K562 (cell line): ENCODE measurements around the gene MTPN. TPM values are rescaled to one million over a fixed set of nuclear protein-coding genes. Genes with fewer than 3 reads are reported as not detected.

Source experiments
- ATAC-seq: fragments of 200-7000 bp; cut with Tn5 transposase; 3 replicates; pipeline ENCODE4 v1.9.1; 2020; ENCODE audit warnings: moderate library complexity
- BruUV-seq: library from RNA; stranded (reverse); fragments of 400-500 nt; replicated peaks from 2 replicates; lab custom pipeline; 2021; lab: Mats Ljungman, UMichigan
- CTCF ChIA-PET: fragments of 300-600 bp; formaldehyde crosslinking; extraction: SDS; loops from one replicate; lab custom pipeline; 2021; ENCODE audit warnings: low intra/inter-chr PET ratio; lab: Yijun Ruan, JAX
- POLR2A ChIA-PET: fragments of 300-600, 350-650 bp; sonication (Branson Sonifier 250); formaldehyde crosslinking; extraction: SDS; loops from one replicate; lab custom pipeline; 2021; ENCODE audit warnings: antibody characterized with exemption, inconsistent platforms; lab: Yijun Ruan, JAX
- DNase-seq, 4 experiments: peaks; one replicate each; pipeline versions ENCODE4 v3.0.0 to v3.0.0-alpha.2; 2011 to 2018; ENCODE audit warnings: low spot score in 3 of 4, mixed read lengths in 3 of 4; ENCODE audit errors: extremely low read depth in 1 of 4
- FAIRE-seq: peaks from 2 replicates; lab custom pipeline; 2011; peaks lifted over from hg19 to GRCh38; lab: Jason Lieb, UNC
- H2AFZ ChIP-seq: 2 replicates; pipeline ENCODE4 v1.6.0; 2011; ENCODE audit warnings: low read depth, low read length, control low read depth, inconsistent platforms
- H3K27ac ChIP-seq: fragments of 200-600 bp; 3 replicates; pipeline ENCODE4 v1.8.0; 2011; ENCODE audit warnings: low read depth, mild to moderate bottlenecking, control low read depth, inconsistent platforms, low read length, moderate library complexity, mixed read lengths; ENCODE audit errors: extremely low read depth
- H3K27me3 ChIP-seq, 2 experiments: fragments of 300-600 bp in 1 of 2; 2 replicates in 1 of 2; 3 replicates in 1 of 2; pipeline versions ENCODE4 v1.6.0 to v1.8.0; 2011; ENCODE audit warnings: inconsistent platforms in 2 of 2, low read length in 2 of 2, mild to moderate bottlenecking in 1 of 2, mixed read lengths in 1 of 2, moderate library complexity in 1 of 2; ENCODE audit not compliant: control insufficient read depth in 2 of 2, insufficient read depth in 2 of 2
- H3K36me3 ChIP-seq: fragments of 300-600 bp; 3 replicates; pipeline ENCODE4 v1.8.0; 2011; ENCODE audit warnings: mild to moderate bottlenecking, low read length, inconsistent platforms; ENCODE audit not compliant: control insufficient read depth, insufficient read depth
- H3K4me1 ChIP-seq, 2 experiments: fragments of 200-600 bp in 1 of 2; replicated peaks in 1 of 2; 2 replicates in 1 of 2; 3 replicates in 1 of 2; pipeline versions ENCODE4 v1.5.1 to v1.8.0; 2011; ENCODE audit warnings: inconsistent platforms in 2 of 2, low read length in 2 of 2, mild to moderate bottlenecking in 1 of 2, mixed read lengths in 1 of 2, moderate library complexity in 1 of 2; ENCODE audit not compliant: control insufficient read depth in 2 of 2, insufficient read depth in 2 of 2
- H3K4me2 ChIP-seq: 2 replicates; pipeline ENCODE4 v1.6.1; 2011; ENCODE audit warnings: low read length, control low read depth, inconsistent platforms, mixed read lengths; ENCODE audit not compliant: insufficient read depth
- H3K4me3 ChIP-seq: fragments of 200-600 bp; sonication (generic), shearing (Covaris generic); 2 replicates; pipeline ENCODE4 v1.5.1; 2016; ENCODE audit warnings: control low read depth, inconsistent platforms
- H3K79me2 ChIP-seq: fragments of 200-600 bp; 3 replicates; pipeline ENCODE4 v1.8.0; 2011; ENCODE audit warnings: low read length, inconsistent platforms; ENCODE audit not compliant: control insufficient read depth, insufficient read depth
- H3K9ac ChIP-seq, 2 experiments: 2 replicates each; pipeline versions ENCODE4 v1.6.0 to v1.6.1; 2011; ENCODE audit warnings: low read depth in 2 of 2, low read length in 2 of 2, control low read depth in 1 of 2, inconsistent platforms in 1 of 2, mild to moderate bottlenecking in 1 of 2, mixed read lengths in 1 of 2; ENCODE audit not compliant: insufficient read depth in 1 of 2
- H3K9me1 ChIP-seq: one replicate; pipeline ENCODE4 v1.6.0; 2011; ENCODE audit warnings: inconsistent platforms, mild to moderate bottlenecking, low read length, moderate library complexity; ENCODE audit not compliant: control insufficient read depth, insufficient read depth
- H3K9me3 ChIP-seq: replicated peaks from 2 replicates; pipeline ENCODE4 v1.5.1; 2011; ENCODE audit warnings: low read depth, low read length, inconsistent platforms; ENCODE audit not compliant: control insufficient read depth, insufficient read depth
- H4K20me1 ChIP-seq: replicated peaks from 2 replicates; pipeline ENCODE4 v1.6.1; 2011; ENCODE audit warnings: low read length, inconsistent platforms, mixed read lengths; ENCODE audit not compliant: control insufficient read depth, insufficient read depth
- ATF1 ChIP-seq, 2 experiments: fragments of 450-650 bp in 1 of 2; IDR thresholded peaks; 2 replicates each; pipeline ENCODE4 v1.6.1; 2016; ENCODE audit warnings: missing compliant biosample characterization in 1 of 2, missing genetic modification characterization in 1 of 2
- RAD21 ChIP-seq, 2 experiments: fragments of 250-450 bp in 1 of 2; fragments of 450-650 bp in 1 of 2; sonication (Bioruptor Pico) in 1 of 2; formaldehyde crosslinking in 1 of 2; IDR thresholded peaks in 1 of 2; conservative IDR thresholded peaks in 1 of 2; 2 replicates each; pipeline versions ENCODE4 v1.4.0 to v1.8.0; 2020 to 2022; ENCODE audit warnings: mild to moderate bottlenecking in 2 of 2, moderate library complexity in 1 of 2
- SLC30A9 ChIP-seq: fragments of 250-450 bp; sonication (Bioruptor Pico); IDR thresholded peaks from 2 replicates; pipeline ENCODE4 v1.8.0; 2022; ENCODE audit warnings: mild to moderate bottlenecking, moderate library complexity
- WGBS: fragments of 100-300 bp; shearing (Covaris generic); methylation state at CpG from one replicate; pipeline ENCODE4 v1.1.6; 2016; ENCODE audit warnings: low coverage, mixed read lengths; ENCODE audit not compliant: insufficient coverage; ENCODE audit errors: missing lambda C conversion rate; 5-methylcytosine and 5-hydroxymethylcytosine counted together
- in situ Hi-C: fragments of 300-500 bp; cut with MboI; formaldehyde crosslinking; loops from 4 replicates; pipeline ENCODE4 v1.15.0; 2018; ENCODE audit warnings: inconsistent platforms, mixed read lengths
- intact Hi-C: fragments of 100-400 bp; cut with micrococcal nuclease; formaldehyde crosslinking; loops from 2 replicates; pipeline ENCODE4 v1.14.2; 2022
- polyA plus RNA-seq, 8 experiments: library from polyadenylated mRNA; depleted of rRNA in 4 of 8; stranded (reverse) in 5 of 8; unstranded in 3 of 8; fragments of >200 nt; fragmentation: Nextera tagmentation in 2 of 8; fragmentation: Illumina TruSeq in 1 of 8; extraction: Ambion mirVana in 2 of 8; extraction: Trizol in 1 of 8; gene quantifications; 2 replicates each; pipeline versions ENCODE4 v1.2.1 to v1.2.3, GENCODE V29; 2011 to 2014; ENCODE audit warnings: inconsistent platforms in 1 of 8, missing spikeins in 1 of 8
- total RNA-seq, 7 experiments: library from RNA; depleted of rRNA in 6 of 7; stranded (reverse); fragments of >200 nt in 6 of 7; fragmentation: Illumina TruSeq in 2 of 7; extraction: Trizol in 2 of 7; gene quantifications; 2 replicates each; pipeline versions ENCODE4 v1.2.1 to v1.2.3, GENCODE V29; 2011 to 2021; ENCODE audit warnings: low replicate concordance in 1 of 7
- TF ChIP-seq, protein P1 (sequence below): fragments of 450-650 bp; IDR thresholded peaks from 2 replicates; pipeline ENCODE4 v1.6.1; 2016; ENCODE audit warnings: missing biosample characterization, missing genetic modification characterization
- TF ChIP-seq, protein P2 (sequence below): sonication (generic); IDR thresholded peaks from 2 replicates; pipeline ENCODE4 v1.6.1; 2016
- TF ChIP-seq, protein P3 (sequence below), 3 experiments: IDR thresholded peaks in 2 of 3; conservative IDR thresholded peaks in 1 of 3; 2 replicates each; pipeline ENCODE4 v1.5.1; 2011 to 2012; ENCODE audit warnings: low read length in 3 of 3, mild to moderate bottlenecking in 3 of 3, control low read depth in 2 of 3, improper control_type of control experiment in 1 of 3, inconsistent platforms in 1 of 3, low read depth in 1 of 3, mixed read lengths in 1 of 3, moderate library complexity in 1 of 3; ENCODE audit not compliant: insufficient read depth in 2 of 3

The MTPN gene
- total and polyA plus RNA-seq, 9 of the 15 experiments (the other 6 are each of a cell fraction or from before 2014, with no cell fraction given), result 68.5 to 261 (median 156) TPM

DNA sequence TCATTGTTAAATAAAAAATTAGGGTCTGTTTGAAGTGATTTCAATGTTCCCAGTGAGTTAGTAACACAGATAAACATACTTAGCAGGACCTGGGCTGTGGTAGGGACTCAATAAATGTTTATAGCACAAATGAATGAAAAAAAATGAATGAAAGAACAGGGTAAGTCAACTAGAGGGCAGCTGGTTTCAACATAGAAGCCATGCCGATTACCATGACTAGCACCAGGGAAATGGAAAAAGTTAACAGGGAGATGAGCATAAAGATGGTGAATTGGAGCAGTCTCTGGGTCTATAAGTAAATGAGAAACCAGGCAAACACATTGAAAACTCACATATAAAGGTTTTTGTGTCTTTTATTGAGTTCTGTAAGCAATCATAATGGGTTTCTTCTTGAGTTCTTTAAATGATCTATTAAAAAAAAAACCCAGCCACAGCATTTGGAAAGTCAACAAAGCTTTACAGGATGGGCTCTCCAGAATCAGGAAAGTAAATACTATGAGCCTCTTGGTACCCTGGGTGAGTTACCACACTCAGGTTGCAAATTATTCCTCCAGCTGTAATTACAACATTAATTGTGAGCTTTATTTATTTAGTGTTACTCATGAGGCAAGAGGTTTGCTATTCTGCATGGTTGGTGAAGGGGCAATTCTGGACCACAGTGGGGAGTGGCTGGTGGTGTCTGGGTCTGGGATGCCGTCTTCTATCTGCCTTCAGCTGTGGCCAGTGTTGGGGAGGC, 46.1 kb upstream of the MTPN start:
- CTCF ChIA-PET, result interaction anchor here (0.6 kb wide), 2 partner anchors 27 to 42 kb away, joined by 3 read pairs; no protein-coding TSS in a partner anchor
- DNase-seq (no peak), FAIRE-seq (no peak), ATAC-seq (peak; percentile 10; the same call in 1 of the 3 replicates)
- TF ChIP-seq, protein P1, sequence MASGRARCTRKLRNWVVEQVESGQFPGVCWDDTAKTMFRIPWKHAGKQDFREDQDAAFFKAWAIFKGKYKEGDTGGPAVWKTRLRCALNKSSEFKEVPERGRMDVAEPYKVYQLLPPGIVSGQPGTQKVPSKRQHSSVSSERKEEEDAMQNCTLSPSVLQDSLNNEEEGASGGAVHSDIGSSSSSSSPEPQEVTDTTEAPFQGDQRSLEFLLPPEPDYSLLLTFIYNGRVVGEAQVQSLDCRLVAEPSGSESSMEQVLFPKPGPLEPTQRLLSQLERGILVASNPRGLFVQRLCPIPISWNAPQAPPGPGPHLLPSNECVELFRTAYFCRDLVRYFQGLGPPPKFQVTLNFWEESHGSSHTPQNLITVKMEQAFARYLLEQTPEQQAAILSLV (tag), result no peak
- TF ChIP-seq RAD21 (CRISPR knock-in tag; conservative IDR thresholded peaks at IDR 0.05 in 1 of 2, IDR thresholded peaks at IDR 0.05 in 1 of 2), result 0 out of 4 replicates have a peak, but pooled peaks of 1 of the 2 experiments have one; percentile 13
- no peak for TF ChIP-seq ATF1 (CRISPR knock-in tag; IDR thresholded peaks at IDR 0.05)
- no peak for TF ChIP-seq ATF1 (tag; IDR thresholded peaks at IDR 0.05)
- TF ChIP-seq, protein P2, sequence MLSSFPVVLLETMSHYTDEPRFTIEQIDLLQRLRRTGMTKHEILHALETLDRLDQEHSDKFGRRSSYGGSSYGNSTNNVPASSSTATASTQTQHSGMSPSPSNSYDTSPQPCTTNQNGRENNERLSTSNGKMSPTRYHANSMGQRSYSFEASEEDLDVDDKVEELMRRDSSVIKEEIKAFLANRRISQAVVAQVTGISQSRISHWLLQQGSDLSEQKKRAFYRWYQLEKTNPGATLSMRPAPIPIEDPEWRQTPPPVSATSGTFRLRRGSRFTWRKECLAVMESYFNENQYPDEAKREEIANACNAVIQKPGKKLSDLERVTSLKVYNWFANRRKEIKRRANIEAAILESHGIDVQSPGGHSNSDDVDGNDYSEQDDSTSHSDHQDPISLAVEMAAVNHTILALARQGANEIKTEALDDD, result peak; percentile 60; the same call in 1 of the 2 replicates
- no peak for TF ChIP-seq SLC30A9
- TF ChIP-seq, protein P3, sequence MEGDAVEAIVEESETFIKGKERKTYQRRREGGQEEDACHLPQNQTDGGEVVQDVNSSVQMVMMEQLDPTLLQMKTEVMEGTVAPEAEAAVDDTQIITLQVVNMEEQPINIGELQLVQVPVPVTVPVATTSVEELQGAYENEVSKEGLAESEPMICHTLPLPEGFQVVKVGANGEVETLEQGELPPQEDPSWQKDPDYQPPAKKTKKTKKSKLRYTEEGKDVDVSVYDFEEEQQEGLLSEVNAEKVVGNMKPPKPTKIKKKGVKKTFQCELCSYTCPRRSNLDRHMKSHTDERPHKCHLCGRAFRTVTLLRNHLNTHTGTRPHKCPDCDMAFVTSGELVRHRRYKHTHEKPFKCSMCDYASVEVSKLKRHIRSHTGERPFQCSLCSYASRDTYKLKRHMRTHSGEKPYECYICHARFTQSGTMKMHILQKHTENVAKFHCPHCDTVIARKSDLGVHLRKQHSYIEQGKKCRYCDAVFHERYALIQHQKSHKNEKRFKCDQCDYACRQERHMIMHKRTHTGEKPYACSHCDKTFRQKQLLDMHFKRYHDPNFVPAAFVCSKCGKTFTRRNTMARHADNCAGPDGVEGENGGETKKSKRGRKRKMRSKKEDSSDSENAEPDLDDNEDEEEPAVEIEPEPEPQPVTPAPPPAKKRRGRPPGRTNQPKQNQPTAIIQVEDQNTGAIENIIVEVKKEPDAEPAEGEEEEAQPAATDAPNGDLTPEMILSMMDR (IDR thresholded peaks at IDR 0.05 in 2 of 3, conservative IDR thresholded peaks at IDR 0.05 in 1 of 3; ENCODE audit: insufficient read depth in 2 of 3, low read depth in 1 of 3, low read length in 3 of 3), result peak in 1 of 3 experiments; percentile 11; a peak in 1 of 6 replicates
- H3K4me2 ChIP-seq, result no peak overlapping the region
- WGBS, result 45% methylated on average over 2 of the region's 2 CpGs
- H3K9me3 ChIP-seq, result no peaks in the 10 kb centered on the region
- H3K4me3 ChIP-seq, result no peak overlapping the region
- H4K20me1 ChIP-seq, result no peaks in the 10 kb centered on the region
- H3K4me1 ChIP-seq, result peaks cover 0 to 4% of the 10 kb centered on the region in 2 experiments; a peak in 2 of 5 replicates
- H3K9ac ChIP-seq, result no peak overlapping the region
- no peaks in the 10 kb centered on the region for H3K36me3 ChIP-seq
- no peaks in the 10 kb centered on the region for H3K27me3 ChIP-seq
- POLR2A ChIA-PET, result interaction anchor here (1.2 to 3.3 kb wide), 3 partner anchors 8 to 15 kb away, joined by 4 to 14 read pairs (median 6); no protein-coding TSS in a partner anchor
- no peaks in the 10 kb centered on the region for H3K79me2 ChIP-seq
- no peak overlapping the region for H3K27ac ChIP-seq
- no peaks in the 10 kb centered on the region for H3K9me1 ChIP-seq
- intact Hi-C loops, result loop anchor here (10.0 kb wide), 2 partner anchors 381 to 661 kb away; no protein-coding TSS in a partner anchor
- BruUV-seq, result no TSS peak
- in situ Hi-C loops, result no loop called here
- H2AFZ ChIP-seq, result no peak overlapping the region
